Motor neuron (in vitro differentiated cells): ENCODE measurements around the gene RNF130. TPM values are rescaled to one million over a fixed set of nuclear protein-coding genes. Genes with fewer than 3 reads are reported as not detected.
"Not testable (repeated sequence)": the region's sequence is repeated elsewhere in the genome, so short reads cannot be mapped to it uniquely, and the experiment has no call there.

ENCODE experiments used
- ATAC-seq, 8 experiments: fragments of 200-7000 bp; cut with Tn5 transposase; replicated peaks in 6 of 8; 2 replicates each; pipeline ENCODE4 v1.8.0; 2021; ENCODE audit warnings: mild to moderate bottlenecking in 8 of 8, moderate library complexity in 8 of 8
- H3K27ac ChIP-seq, 2 donors: fragments of 250-450 bp; sonication (Bioruptor Pico); 2 replicates each; pipeline ENCODE4 v1.9.0; 2021; ENCODE audit warnings: antibody characterized with exemption in 2 of 2, mild to moderate bottlenecking in 2 of 2, moderate library complexity in 1 of 2
- H3K4me1 ChIP-seq, 2 donors: fragments of 250-450 bp; sonication (Bioruptor Pico); replicated peaks in 1 of 2; 2 replicates each; pipeline ENCODE4 v1.6.1; 2021; ENCODE audit warnings: antibody characterized with exemption in 2 of 2, mild to moderate bottlenecking in 2 of 2, moderate library complexity in 1 of 2
- H3K4me3 ChIP-seq, 5 donors: fragments of 250-450 bp; sonication (Bioruptor Pico); 2 replicates each; pipeline ENCODE4 v1.9.0; 2021; ENCODE audit warnings: antibody characterized with exemption in 5 of 5, mild to moderate bottlenecking in 5 of 5, moderate library complexity in 4 of 5
- WGBS, 10 experiments: fragments of 450-650 bp; shearing (Covaris generic); methylation state at CpG; one replicate each; pipeline ENCODE4 v1.0.0; 2022; 5-methylcytosine and 5-hydroxymethylcytosine counted together
- in situ Hi-C, 9 experiments: fragments of 400-800 bp; cut with MboI; loops; one replicate each; pipeline ENCODE4 v1.15.0; 2021; ENCODE audit warnings: low sequenced_read_pairs in 9 of 9, low pct_unique_long_range_greater_than_20kb in 2 of 9; ENCODE audit not compliant: unreplicated experiment in 9 of 9
- total RNA-seq, 8 experiments: library from RNA; unstranded; fragments of 300-600 nt; gene quantifications; 2 replicates each; pipeline versions ENCODE4 v1.2.3 to v1.2.4, GENCODE V29; 2022

RNF130 gene
- total RNA-seq, 8 experiments from 2014 or later, result 28.4 to 69.9 (median 49.5) TPM

- in situ Hi-C loops, result no loop called here
- 14 to 100% (median 56%) methylated on average over 1 of the region's 1 CpG; no CpG with 5 or more reads in 6 of the 10 experiments for WGBS, 10 experiments
- Histone ChIP-seq H3K27ac (no peak overlapping the region), H3K4me1 (no peaks in the 10 kb centered on the region), H3K4me3 (no peak overlapping the region)
- ATAC-seq, result no peak
These were observed 57.9 kb downstream of the RNF130 start for GRCh38 chr5:180013678-180014077.

DNA sequence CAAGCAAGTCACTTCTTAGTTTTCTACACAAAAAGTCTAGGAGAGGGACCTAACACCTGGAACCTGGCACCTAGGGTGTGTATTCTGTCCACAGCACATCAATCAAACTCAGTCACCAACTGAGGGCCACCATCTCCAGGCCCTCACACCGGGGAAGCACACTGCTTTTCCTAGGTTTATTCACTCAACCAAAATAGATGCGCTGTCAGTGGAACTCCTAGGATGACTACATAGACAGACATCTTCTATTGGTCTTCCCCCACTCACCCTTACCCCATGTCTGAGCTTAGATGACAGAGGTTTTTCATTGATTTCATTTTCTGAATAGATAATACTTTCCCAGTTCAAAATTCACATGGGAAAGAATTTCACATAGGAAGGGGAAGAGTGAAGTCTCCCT is 59.2 kb downstream of the RNF130 start:
- 0 to 80% (median 41%) methylated on average over 1 to 2 of the region's 2 CpGs; no CpG with 5 or more reads in 4 of the 10 experiments for whole genome bisulfite sequencing, 10 experiments
- no peak for ATAC-seq
- in situ Hi-C loops, result no loop called here
- Histone ChIP-seq H3K4me1 (peaks cover 10 to 11% of the 10 kb centered on the region in 2 donors), H3K27ac (no peak overlapping the region), H3K4me3 (no peak overlapping the region)

DNA sequence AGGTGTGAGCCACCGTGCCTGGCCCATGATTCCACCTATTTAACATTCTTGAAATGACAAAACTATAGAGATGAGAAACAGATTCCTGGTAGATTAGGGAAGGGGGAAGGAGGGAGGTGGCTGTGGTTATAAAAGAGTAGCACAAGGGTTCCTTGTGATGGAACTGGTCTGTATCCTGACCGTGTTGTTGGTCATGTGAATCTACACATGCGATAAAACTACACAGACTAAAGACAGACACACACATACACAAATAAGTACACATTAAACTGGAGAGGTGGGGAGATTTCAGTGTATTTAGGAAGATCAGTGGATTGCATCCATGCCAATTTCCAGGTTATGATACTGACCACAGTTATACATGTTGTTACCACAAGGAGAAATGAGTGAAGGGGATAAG is 60.9 kb downstream of the RNF130 start:
- H3K27ac ChIP-seq, result no peak overlapping the region
- in situ Hi-C loops, result no loop called here

GRCh38 chr5:180009581-180009980 is 62.0 kb downstream of the RNF130 start:
- no peak overlapping the region for H3K27ac ChIP-seq
- 60 to 100% (median 90%) methylated on average over 1 to 4 of the region's 7 CpGs; no CpG with 5 or more reads in 3 of the 10 experiments for WGBS, 10 experiments
- no peak for ATAC-seq
- in situ Hi-C loops, result no loop called here
- H3K4me3 ChIP-seq, result no peak overlapping the region
- peaks cover 20 to 35% of the 10 kb centered on the region in 2 donors for H3K4me1 ChIP-seq

More for the DNA sequence above, 60.9 kb downstream of the RNF130 start:
- ATAC-seq, result no peak
- WGBS, 10 experiments, result 94 to 100% (median 100%) methylated on average over 1 to 3 of the region's 3 CpGs; no CpG with 5 or more reads in 5 of the 10 experiments
- H3K4me1 ChIP-seq, result peaks cover 20 to 25% of the 10 kb centered on the region in 2 donors
- no peak overlapping the region for H3K4me3 ChIP-seq

DNA sequence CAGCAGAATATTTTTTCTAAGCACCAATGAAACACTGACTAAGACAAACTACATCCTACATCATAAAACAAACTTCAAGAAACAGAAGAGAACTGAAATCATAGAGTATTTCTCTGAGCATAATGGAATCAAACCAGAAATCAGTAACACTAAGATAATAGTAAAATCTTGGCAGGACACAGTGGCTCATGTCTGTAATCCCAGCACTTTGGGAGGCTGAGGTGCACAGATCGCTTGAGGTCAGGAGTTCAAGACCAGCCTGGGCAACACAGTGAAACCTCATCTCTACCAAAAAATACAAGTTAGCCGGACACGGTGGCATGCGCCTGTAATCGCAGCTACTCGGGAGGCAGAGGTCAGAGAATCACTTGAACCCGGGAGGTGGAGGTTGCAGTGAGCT is 63.1 kb downstream of the RNF130 start:
- no peak for ATAC-seq
- in situ Hi-C loops, result no loop called here
- peaks cover 20 to 35% of the 10 kb centered on the region in 2 donors for H3K4me1 ChIP-seq
- H3K27ac ChIP-seq, result peak overlapping the region in 1 of 2 donors; percentile 55
- H3K4me3 ChIP-seq, result no peak overlapping the region
- 83 to 100% (median 97%) methylated on average over 2 to 7 of the region's 7 CpGs for WGBS, 10 experiments

- in situ Hi-C loops, result no loop called here
- Histone ChIP-seq H3K4me3 (no peak overlapping the region), H3K27ac (peak overlapping the region; percentile 55 to 59), H3K4me1 (peaks cover 20 to 35% of the 10 kb centered on the region in 2 donors)
- peak in 5 of 8 experiments; percentile 93 to 99 (median 97) for ATAC-seq
- 20 to 100% (median 49%) methylated on average over 1 to 7 of the region's 8 CpGs for WGBS, 10 experiments
These were observed 64.0 kb downstream of the RNF130 start for GRCh38 chr5:180007582-180007981.

GRCh38 chr5:180006141-180006540 is 65.4 kb downstream of the RNF130 start:
- Histone ChIP-seq H3K4me1 (peaks cover 20 to 35% of the 10 kb centered on the region in 2 donors), H3K27ac (no peak overlapping the region), H3K4me3 (no peak overlapping the region)
- in situ Hi-C loops, result no loop called here
- ATAC-seq, result peak in 1 of 8 experiments; percentile 52

- no peak overlapping the region for H3K27ac ChIP-seq
- WGBS, 10 experiments, result 69 to 100% (median 95%) methylated on average over 1 to 5 of the region's 7 CpGs; no CpG with 5 or more reads in 3 of the 10 experiments
- H3K4me1 ChIP-seq, result peaks cover 17 to 33% of the 10 kb centered on the region in 2 donors
- no peak for ATAC-seq
- H3K4me3 ChIP-seq, result no peak overlapping the region
- in situ Hi-C loops, result no loop called here
These were observed 68.4 kb downstream of the RNF130 start for GRCh38 chr5:180003127-180003526.

DNA sequence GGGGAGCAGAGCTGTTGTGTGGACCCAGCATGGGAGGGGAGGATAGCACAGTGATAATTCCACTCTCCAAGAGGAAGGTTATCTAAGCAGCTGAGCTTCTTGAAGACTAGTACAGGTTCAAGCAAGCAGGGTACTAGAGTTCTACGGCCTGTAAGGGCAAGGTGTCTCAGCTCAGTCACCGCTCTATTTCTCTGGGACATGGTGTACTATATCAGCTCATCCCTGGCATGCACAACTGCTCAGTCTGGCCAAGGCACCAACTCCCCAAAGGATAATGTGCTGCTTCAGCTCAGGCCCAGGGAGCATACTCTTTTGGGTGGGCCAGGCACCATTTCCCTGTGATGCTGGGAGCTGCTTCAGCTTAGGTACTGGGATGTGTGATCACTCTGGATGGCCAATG is 69.8 kb downstream of the RNF130 start:
- in situ Hi-C loops, result no loop called here
- no peak for ATAC-seq
- H3K4me1 ChIP-seq, result peaks cover 5 to 19% of the 10 kb centered on the region in 2 donors
- H3K27ac ChIP-seq, result no peak overlapping the region
- 60 to 100% (median 64%) methylated on average over 1 to 2 of the region's 2 CpGs; no CpG with 5 or more reads in 5 of the 10 experiments for WGBS, 10 experiments
- no peak overlapping the region for H3K4me3 ChIP-seq

DNA sequence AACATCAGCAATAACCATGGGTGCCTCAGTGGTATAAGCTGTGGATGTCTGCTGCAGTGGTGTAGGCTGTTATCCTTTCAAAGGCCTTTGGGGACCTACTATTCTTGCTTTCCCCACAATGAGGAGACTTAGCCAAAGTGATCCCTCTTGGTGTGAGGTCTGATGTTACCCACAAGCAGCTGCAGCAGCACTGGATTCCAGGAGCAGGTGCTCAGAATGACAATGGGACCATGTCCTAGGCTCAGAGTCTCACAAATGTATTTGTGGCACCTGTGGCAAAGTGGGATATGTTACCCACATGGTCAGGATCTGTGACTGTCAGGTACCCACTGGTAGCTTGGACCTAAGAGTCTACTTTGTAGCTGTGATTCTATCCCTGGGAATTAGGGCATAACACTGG is 70.4 kb downstream of the RNF130 start:
- no peak overlapping the region for H3K27ac ChIP-seq

GRCh38 chr5:179998485-179998884 is 73.1 kb downstream of the RNF130 start:
- 44 to 100% (median 92%) methylated on average over 1 of the region's 1 CpG; no CpG with 5 or more reads in 1 of the 10 experiments for WGBS, 10 experiments
- Histone ChIP-seq H3K4me1 (no peaks in the 10 kb centered on the region), H3K27ac (no peak overlapping the region), H3K4me3 (no peak overlapping the region)
- in situ Hi-C loops, result no loop called here
- no peak for ATAC-seq

More for the DNA sequence above, 70.4 kb downstream of the RNF130 start:
- ATAC-seq, result no peak
- in situ Hi-C loops, result no loop called here
- Histone ChIP-seq H3K4me3 (no peak overlapping the region), H3K4me1 (peaks cover 4 to 14% of the 10 kb centered on the region in 2 donors)

DNA sequence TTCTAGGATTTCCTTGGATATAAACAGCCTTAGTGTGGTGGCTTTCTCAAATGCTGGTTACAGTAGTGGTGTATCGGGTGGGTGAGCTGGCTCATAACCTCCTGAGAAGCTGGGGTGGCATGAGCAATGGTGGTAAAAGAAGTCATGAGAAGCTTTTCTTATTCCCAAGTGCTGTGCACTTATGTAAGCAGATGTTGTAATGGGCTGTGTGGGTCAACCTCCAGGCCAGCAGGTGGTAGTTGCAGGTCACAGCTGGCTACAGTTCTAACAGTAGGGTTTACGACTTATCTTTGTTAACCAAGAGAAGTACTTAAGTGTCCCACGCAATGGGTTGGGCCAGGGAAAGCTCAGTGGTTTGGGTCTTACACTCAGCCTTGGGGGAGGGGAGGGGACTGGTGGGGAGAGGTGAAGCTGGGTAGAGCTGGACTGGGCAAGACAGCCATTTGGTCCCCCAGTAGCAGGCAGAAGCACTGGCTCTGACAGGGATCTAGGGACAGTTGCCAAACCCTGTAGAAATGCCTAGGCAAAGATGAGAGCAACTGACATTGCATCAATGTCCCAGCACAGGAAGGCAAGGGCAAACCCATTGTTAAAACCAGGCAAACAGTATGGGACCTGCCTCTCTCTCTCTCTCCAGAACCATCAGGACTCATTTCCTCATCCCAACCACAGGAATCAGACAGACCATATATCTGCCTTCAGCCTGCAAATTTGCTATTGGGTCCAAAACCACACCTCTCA is 76.8 kb downstream of the RNF130 start:
- 90 to 100% (median 100%) methylated on average over 1 to 2 of the region's 3 CpGs; no CpG with 5 or more reads in 5 of the 10 experiments for WGBS, 10 experiments
- no peak overlapping the region for H3K4me3 ChIP-seq
- H3K4me1 ChIP-seq, result no peaks in the 10 kb centered on the region
- no peak overlapping the region for H3K27ac ChIP-seq
- in situ Hi-C loops, result no loop called here
- no peak for ATAC-seq

DNA sequence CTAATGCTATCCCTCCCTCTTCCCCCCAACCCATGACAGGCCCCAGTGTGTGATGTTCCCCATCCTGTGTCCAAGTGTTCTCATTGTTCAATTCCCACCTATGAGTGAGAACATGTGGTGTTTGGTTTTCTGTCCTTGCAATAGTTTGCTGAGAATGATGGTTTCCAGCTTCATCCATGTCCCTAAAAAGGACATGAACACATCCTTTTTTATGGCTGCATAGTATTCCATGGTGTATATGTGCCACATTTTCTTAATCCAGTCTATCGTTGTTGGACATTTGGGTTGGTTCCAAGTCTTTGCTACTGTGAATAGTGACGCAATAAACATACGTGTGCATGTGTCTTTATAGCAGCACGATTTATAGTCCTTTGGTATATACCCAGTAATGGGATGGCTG is 78.7 kb downstream of the RNF130 start:
- H3K27ac ChIP-seq, H3K4me1 ChIP-seq, H3K4me3 ChIP-seq, ATAC-seq, in situ Hi-C loops: not testable (repeated sequence)
- WGBS, 10 experiments, result no CpG with 5 or more reads among the region's 4 CpGs

- Histone ChIP-seq H3K4me3 (no peak overlapping the region), H3K27ac (no peak overlapping the region), H3K4me1 (no peaks in the 10 kb centered on the region)
- in situ Hi-C loops, result no loop called here
- ATAC-seq, result no peak
- WGBS, 10 experiments, result 63 to 100% (median 93%) methylated on average over 1 of the region's 1 CpG
These were observed 80.5 kb downstream of the RNF130 start for GRCh38 chr5:179991106-179991505.
